PC-9 (cell line): ENCODE measurements around the gene DHRSX. TPM values are rescaled to one million over a fixed set of nuclear protein-coding genes. Genes with fewer than 3 reads are reported as not detected.

ENCODE experiments used
- BruUV-seq: library from RNA; stranded (reverse); fragments of 400-500 nt; replicated peaks from 2 replicates; lab custom pipeline; 2021; lab: Mats Ljungman, UMichigan
- CTCF ChIA-PET: fragments of 300-600 bp; sonication (Branson Sonifier 250); formaldehyde crosslinking; loops from one replicate; lab custom pipeline; 2022; ENCODE audit warnings: antibody characterized with exemption; lab: Charles Lee
- POLR2A ChIA-PET: fragments of 300-600 bp; sonication (Branson Sonifier 250); formaldehyde crosslinking; loops from one replicate; lab custom pipeline; 2022; ENCODE audit warnings: antibody characterized with exemption; ENCODE audit not compliant: unreplicated experiment; lab: Charles Lee
- DNase-seq, 2 experiments: peaks; one replicate each; pipeline versions ENCODE4 v3.0.0 to v3.0.0-alpha.2; 2015 to 2022; ENCODE audit warnings: mixed read lengths in 1 of 2
- H2AFZ ChIP-seq: fragments of 200-600 bp; sonication (generic); 2 replicates; pipeline ENCODE4 v1.8.1; 2017; ENCODE audit warnings: antibody characterized with exemption
- H3F3A ChIP-seq: fragments of 200-600 bp; sonication (generic); 2 replicates; pipeline ENCODE4 v1.8.1; 2017; ENCODE audit warnings: antibody characterized with exemption, mild to moderate bottlenecking, low read depth; ENCODE audit not compliant: insufficient read depth
- H3K27ac ChIP-seq: fragments of 200-600 bp; sonication (generic); 2 replicates; pipeline ENCODE4 v1.6.1; 2016; ENCODE audit warnings: mixed run types
- H3K27me3 ChIP-seq: fragments of 200-600 bp; sonication (generic); 2 replicates; pipeline ENCODE4 v1.6.1; 2016; ENCODE audit warnings: low read depth, mixed run types; ENCODE audit not compliant: insufficient read depth
- H3K36me3 ChIP-seq: fragments of 200-600 bp; sonication (generic); 2 replicates; pipeline ENCODE4 v1.6.1; 2016; ENCODE audit warnings: low read depth, mixed run types
- H3K4me1 ChIP-seq: fragments of 200-600 bp; sonication (generic); replicated peaks from 2 replicates; pipeline ENCODE4 v1.6.1; 2016; ENCODE audit warnings: mixed run types; ENCODE audit not compliant: insufficient read depth
- H3K4me2 ChIP-seq: fragments of 200-600 bp; sonication (generic); 2 replicates; pipeline ENCODE4 v1.6.1; 2017; ENCODE audit warnings: mixed run types
- H3K4me3 ChIP-seq: fragments of 200-600 bp; sonication (generic); 2 replicates; pipeline ENCODE4 v1.6.1; 2016; ENCODE audit warnings: mixed run types
- H3K79me2 ChIP-seq: fragments of 200-600 bp; sonication (generic); 2 replicates; pipeline ENCODE4 v1.6.1; 2017; ENCODE audit warnings: low read depth, mixed run types
- H3K9me2 ChIP-seq: fragments of 200-600 bp; sonication (generic); 2 replicates; pipeline ENCODE4 v1.8.1; 2017; ENCODE audit warnings: mild to moderate bottlenecking; ENCODE audit not compliant: insufficient read depth
- H3K9me3 ChIP-seq: fragments of 200-600 bp; sonication (generic); 2 replicates; pipeline ENCODE4 v1.8.1; 2016; ENCODE audit warnings: low read depth; ENCODE audit not compliant: insufficient read depth
- H4K20me1 ChIP-seq: fragments of 200-600 bp; sonication (generic); 2 replicates; pipeline ENCODE4 v1.8.1; 2017; ENCODE audit not compliant: insufficient read depth
- EZH2 ChIP-seq: fragments of 200-600 bp; sonication (generic); IDR thresholded peaks from 2 replicates; pipeline ENCODE4 v1.8.0; 2017; ENCODE audit warnings: antibody characterized with exemption, low read depth
- intact Hi-C: fragments of 100-400 bp; cut with micrococcal nuclease; formaldehyde crosslinking; loops from one replicate; pipeline ENCODE4 v1.10.0; 2022; ENCODE audit not compliant: unreplicated experiment
- total RNA-seq: library from RNA; stranded (reverse); gene quantifications from 2 replicates; pipeline ENCODE4 v1.2.3, GENCODE V29; 2021
- TF ChIP-seq, protein P1 (sequence below): fragments of 200-600 bp; sonication (generic); conservative IDR thresholded peaks from 2 replicates; pipeline ENCODE4 v1.6.1; 2017; ENCODE audit warnings: mixed run types, antibody characterized with exemption, mild to moderate bottlenecking, moderate library complexity

The DHRSX gene
- total RNA-seq, 1 experiment from 2014 or later = 13.2 TPM

GRCh38 chrX:2401201-2401589 lies 99.6 kb downstream of the DHRSX start:
- H3K4me1 ChIP-seq = no peaks in the 10 kb centered on the region
- H3K9me3 ChIP-seq = no peaks in the 10 kb centered on the region
- no peaks in the 10 kb centered on the region for H3F3A ChIP-seq
- H3K79me2 ChIP-seq = no peaks in the 10 kb centered on the region
- no peaks in the 10 kb centered on the region for H3K9me2 ChIP-seq
- H2AFZ ChIP-seq = no peak overlapping the region
- no peak overlapping the region for H3K4me3 ChIP-seq
- intact Hi-C loops = no loop called here
- no TSS peak for BruUV-seq
- no peaks in the 10 kb centered on the region for H3K36me3 ChIP-seq
- H3K27ac ChIP-seq = no peak overlapping the region
- ChIA-PET CTCF (no interaction called here), POLR2A (no interaction called here)
- H3K27me3 ChIP-seq = no peaks in the 10 kb centered on the region
- no peak for DNase-seq
- no peak overlapping the region for H3K4me2 ChIP-seq
- TF ChIP-seq, protein P1, sequence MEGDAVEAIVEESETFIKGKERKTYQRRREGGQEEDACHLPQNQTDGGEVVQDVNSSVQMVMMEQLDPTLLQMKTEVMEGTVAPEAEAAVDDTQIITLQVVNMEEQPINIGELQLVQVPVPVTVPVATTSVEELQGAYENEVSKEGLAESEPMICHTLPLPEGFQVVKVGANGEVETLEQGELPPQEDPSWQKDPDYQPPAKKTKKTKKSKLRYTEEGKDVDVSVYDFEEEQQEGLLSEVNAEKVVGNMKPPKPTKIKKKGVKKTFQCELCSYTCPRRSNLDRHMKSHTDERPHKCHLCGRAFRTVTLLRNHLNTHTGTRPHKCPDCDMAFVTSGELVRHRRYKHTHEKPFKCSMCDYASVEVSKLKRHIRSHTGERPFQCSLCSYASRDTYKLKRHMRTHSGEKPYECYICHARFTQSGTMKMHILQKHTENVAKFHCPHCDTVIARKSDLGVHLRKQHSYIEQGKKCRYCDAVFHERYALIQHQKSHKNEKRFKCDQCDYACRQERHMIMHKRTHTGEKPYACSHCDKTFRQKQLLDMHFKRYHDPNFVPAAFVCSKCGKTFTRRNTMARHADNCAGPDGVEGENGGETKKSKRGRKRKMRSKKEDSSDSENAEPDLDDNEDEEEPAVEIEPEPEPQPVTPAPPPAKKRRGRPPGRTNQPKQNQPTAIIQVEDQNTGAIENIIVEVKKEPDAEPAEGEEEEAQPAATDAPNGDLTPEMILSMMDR = no peak
- TF ChIP-seq EZH2 = no peak
- no peaks in the 10 kb centered on the region for H4K20me1 ChIP-seq

DNA sequence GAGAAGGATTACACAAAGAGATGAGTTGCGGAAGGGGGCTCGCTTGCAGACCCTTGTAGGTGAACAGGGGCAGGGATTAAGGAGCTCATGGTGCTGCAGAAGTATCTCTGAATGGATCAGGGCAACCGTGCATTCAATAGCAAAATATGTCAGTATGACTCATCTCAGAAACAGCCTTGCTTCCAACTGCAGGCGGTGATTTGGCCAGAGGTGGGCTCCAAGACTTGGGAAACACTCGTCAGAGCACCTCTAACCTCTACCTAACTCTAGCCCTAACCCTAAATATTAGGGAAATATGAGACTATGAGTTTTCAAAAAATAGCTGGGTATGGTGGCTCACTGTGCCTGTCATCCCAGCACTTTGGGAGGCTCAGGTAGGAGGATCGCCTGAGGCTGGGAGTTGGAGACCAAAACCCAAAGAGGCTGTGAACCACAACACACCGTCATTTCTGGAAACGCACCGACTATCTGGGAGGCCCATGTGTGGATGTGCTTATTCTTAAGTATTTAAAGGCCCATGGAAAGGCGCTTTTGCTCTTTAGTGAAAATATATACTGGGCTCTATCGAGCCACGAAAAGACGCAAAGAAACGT lies 102.6 kb downstream of the DHRSX start:
- no peaks in the 10 kb centered on the region for H3K4me1 ChIP-seq
- no peaks in the 10 kb centered on the region for H3K79me2 ChIP-seq
- H4K20me1 ChIP-seq = no peaks in the 10 kb centered on the region
- CTCF ChIA-PET = no interaction called here
- H3K4me3 ChIP-seq = no peak overlapping the region
- H2AFZ ChIP-seq = no peak overlapping the region
- intact Hi-C loops = loop anchor here (10.0 kb wide), 1 partner anchor 197 kb away; no protein-coding TSS in a partner anchor
- H3F3A ChIP-seq = no peaks in the 10 kb centered on the region
- no peak overlapping the region for H3K27ac ChIP-seq
- DNase-seq = no peak
- no TSS peak for BruUV-seq
- H3K9me2 ChIP-seq = no peaks in the 10 kb centered on the region
- TF ChIP-seq, protein P1 = no peak
- no peak for TF ChIP-seq EZH2
- POLR2A ChIA-PET = no interaction called here
- H3K27me3 ChIP-seq = no peaks in the 10 kb centered on the region
- no peak overlapping the region for H3K4me2 ChIP-seq
- H3K36me3 ChIP-seq = no peaks in the 10 kb centered on the region
- H3K9me3 ChIP-seq = no peaks in the 10 kb centered on the region

- ChIA-PET CTCF (no interaction called here), POLR2A (no interaction called here)
- Histone ChIP-seq H3K4me3 (no peak overlapping the region), H3F3A (no peaks in the 10 kb centered on the region), H3K27ac (no peak overlapping the region), H3K4me1 (no peaks in the 10 kb centered on the region), H3K79me2 (no peaks in the 10 kb centered on the region), H3K27me3 (no peaks in the 10 kb centered on the region), H3K9me3 (no peaks in the 10 kb centered on the region), H3K36me3 (no peaks in the 10 kb centered on the region), H2AFZ (no peak overlapping the region), H3K9me2 (no peaks in the 10 kb centered on the region), H4K20me1 (no peaks in the 10 kb centered on the region), H3K4me2 (no peak overlapping the region)
- no peak for DNase-seq
- intact Hi-C loops = loop anchor here (10.0 kb wide), 1 partner anchor 197 kb away; no protein-coding TSS in a partner anchor
- BruUV-seq = no TSS peak
- TF ChIP-seq EZH2 = no peak
- TF ChIP-seq, protein P1 = no peak
Measured at GRCh38 chrX:2397229-2398063, 103.3 kb downstream of the DHRSX start.
